ENCODE measurements around the gene RNF39. TPM values are rescaled to one million over a fixed set of nuclear protein-coding genes. Genes with fewer than 3 reads are reported as not detected.
"Not testable (repeated sequence)": the region's sequence is repeated elsewhere in the genome, so short reads cannot be mapped to it uniquely, and the experiment has no call there.

The RNF39 gene
- total and polyA plus RNA-seq, 10 of the 15 experiments (the other 5 are each of a cell fraction or from before 2014, with no cell fraction given): 0.04 to 0.11 TPM; not detected in 8

DNA sequence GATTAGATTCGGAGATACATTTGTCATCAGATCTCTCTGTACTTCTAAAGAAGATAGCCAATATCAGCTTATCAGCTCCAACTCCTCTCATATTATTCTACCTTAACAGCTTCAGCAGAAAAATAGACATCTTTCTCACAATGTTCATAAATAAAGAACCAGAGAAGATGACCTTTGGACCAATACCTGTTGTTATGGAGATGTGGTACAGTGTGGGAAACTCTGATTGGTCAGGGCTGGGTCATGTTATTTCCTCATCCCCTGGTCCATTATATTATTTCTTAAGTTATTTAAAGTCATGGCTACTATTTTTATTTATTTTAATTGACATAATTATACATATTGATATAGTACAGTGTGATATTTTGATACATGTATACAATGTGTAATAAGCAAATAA lies 50.4 kb downstream of the RNF39 start:
- no peaks in the 10 kb centered on the region for H3K4me1 ChIP-seq (ENCODE audit: control insufficient read depth, insufficient read depth, low read length)
- H3K9ac ChIP-seq (ENCODE audit: control insufficient read depth, insufficient read depth, low read length): no peak overlapping the region
- intact Hi-C loops (cut with micrococcal nuclease; ENCODE audit: unreplicated experiment): no loop called here
- H3K4me2 ChIP-seq (ENCODE audit: control insufficient read depth, insufficient read depth): no peak overlapping the region
- BruUV-seq (replicated peaks): no TSS peak
- no peak overlapping the region for H3K27ac ChIP-seq (ENCODE audit: control insufficient read depth, insufficient read depth)
- TF ChIP-seq ZNF24 (IDR thresholded peaks at IDR 0.05) (no peak), SRF (IDR thresholded peaks at IDR 0.05; ENCODE audit: low read depth in 2 of 2, low read length in 2 of 2) (no peak), NFIC (IDR thresholded peaks at IDR 0.05; ENCODE audit: low read depth, low read length) (no peak), RAD21 (IDR thresholded peaks at IDR 0.05; ENCODE audit: insufficient read depth, low read depth, low read length) (no peak), BACH1 (IDR thresholded peaks at IDR 0.05; ENCODE audit: borderline replicate concordance) (no peak), IKZF1 (conservative IDR thresholded peaks at IDR 0.05) (no peak), EED (IDR thresholded peaks at IDR 0.05; ENCODE audit: low read depth) (no peak), TARDBP (IDR thresholded peaks at IDR 0.05; ENCODE audit: borderline replicate concordance) (no peak), CHD1 (IDR thresholded peaks at IDR 0.05; ENCODE audit: low read depth, low read length) (no peak), CBFB (IDR thresholded peaks at IDR 0.05; ENCODE audit: low read depth) (no peak), ZNF207 (IDR thresholded peaks at IDR 0.05; ENCODE audit: borderline replicate concordance) (no peak), ZSCAN29 (IDR thresholded peaks at IDR 0.05) (no peak), POU2F2 (IDR thresholded peaks at IDR 0.05; ENCODE audit: borderline replicate concordance, low read depth, low read length) (no peak), RAD51 (IDR thresholded peaks at IDR 0.05) (no peak), SMAD5 (IDR thresholded peaks at IDR 0.05; ENCODE audit: low read depth) (no peak), JUNB (IDR thresholded peaks at IDR 0.05) (no peak)
- TF ChIP-seq, protein P1, sequence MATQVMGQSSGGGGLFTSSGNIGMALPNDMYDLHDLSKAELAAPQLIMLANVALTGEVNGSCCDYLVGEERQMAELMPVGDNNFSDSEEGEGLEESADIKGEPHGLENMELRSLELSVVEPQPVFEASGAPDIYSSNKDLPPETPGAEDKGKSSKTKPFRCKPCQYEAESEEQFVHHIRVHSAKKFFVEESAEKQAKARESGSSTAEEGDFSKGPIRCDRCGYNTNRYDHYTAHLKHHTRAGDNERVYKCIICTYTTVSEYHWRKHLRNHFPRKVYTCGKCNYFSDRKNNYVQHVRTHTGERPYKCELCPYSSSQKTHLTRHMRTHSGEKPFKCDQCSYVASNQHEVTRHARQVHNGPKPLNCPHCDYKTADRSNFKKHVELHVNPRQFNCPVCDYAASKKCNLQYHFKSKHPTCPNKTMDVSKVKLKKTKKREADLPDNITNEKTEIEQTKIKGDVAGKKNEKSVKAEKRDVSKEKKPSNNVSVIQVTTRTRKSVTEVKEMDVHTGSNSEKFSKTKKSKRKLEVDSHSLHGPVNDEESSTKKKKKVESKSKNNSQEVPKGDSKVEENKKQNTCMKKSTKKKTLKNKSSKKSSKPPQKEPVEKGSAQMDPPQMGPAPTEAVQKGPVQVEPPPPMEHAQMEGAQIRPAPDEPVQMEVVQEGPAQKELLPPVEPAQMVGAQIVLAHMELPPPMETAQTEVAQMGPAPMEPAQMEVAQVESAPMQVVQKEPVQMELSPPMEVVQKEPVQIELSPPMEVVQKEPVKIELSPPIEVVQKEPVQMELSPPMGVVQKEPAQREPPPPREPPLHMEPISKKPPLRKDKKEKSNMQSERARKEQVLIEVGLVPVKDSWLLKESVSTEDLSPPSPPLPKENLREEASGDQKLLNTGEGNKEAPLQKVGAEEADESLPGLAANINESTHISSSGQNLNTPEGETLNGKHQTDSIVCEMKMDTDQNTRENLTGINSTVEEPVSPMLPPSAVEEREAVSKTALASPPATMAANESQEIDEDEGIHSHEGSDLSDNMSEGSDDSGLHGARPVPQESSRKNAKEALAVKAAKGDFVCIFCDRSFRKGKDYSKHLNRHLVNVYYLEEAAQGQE (IDR thresholded peaks at IDR 0.05; ENCODE audit: low read depth, low read length): no peak
- TF ChIP-seq, protein P2, sequence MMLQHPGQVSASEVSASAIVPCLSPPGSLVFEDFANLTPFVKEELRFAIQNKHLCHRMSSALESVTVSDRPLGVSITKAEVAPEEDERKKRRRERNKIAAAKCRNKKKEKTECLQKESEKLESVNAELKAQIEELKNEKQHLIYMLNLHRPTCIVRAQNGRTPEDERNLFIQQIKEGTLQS (IDR thresholded peaks at IDR 0.05; ENCODE audit: borderline replicate concordance, extremely low read depth, low read depth, low read length): no peak
- H3K79me2 ChIP-seq (ENCODE audit: control insufficient read depth, insufficient read depth, low read length): no peaks in the 10 kb centered on the region
- no peaks in the 10 kb centered on the region for H3K27me3 ChIP-seq (replicated peaks in 1 of 2; ENCODE audit: control insufficient read depth in 2 of 2, insufficient read depth in 2 of 2, low read length in 1 of 2)
- H3K36me3 ChIP-seq (ENCODE audit: control insufficient read depth in 2 of 2, insufficient read depth in 2 of 2, low read length in 1 of 2): no peaks in the 10 kb centered on the region; a peak in 1 of 4 replicates
- CTCF ChIA-PET: interaction anchor here (0.7 to 2.3 kb wide), 9 partner anchors 9 to 278 kb away, joined by 3 to 12 read pairs (median 4); no protein-coding TSS in a partner anchor
- FAIRE-seq (no peak), ATAC-seq (no peak), DNase-seq (ENCODE audit: low read depth, low spot score) (no peak)
- POLR2A ChIA-PET: interaction anchor here (0.5 to 0.6 kb wide), 2 partner anchors 10 to 272 kb away, joined by 4 to 7 read pairs; no protein-coding TSS in a partner anchor
- H3K9me3 ChIP-seq (replicated peaks; ENCODE audit: control insufficient read depth, insufficient read depth, low read length): no peaks in the 10 kb centered on the region
- SMC1A ChIA-PET (ENCODE audit: uncharacterized antibody, unreplicated experiment): interaction anchor here (0.7 to 2.4 kb wide), 5 partner anchors 8 to 73 kb away, joined by 3 to 8 read pairs (median 3); no protein-coding TSS in a partner anchor
- H4K20me1 ChIP-seq (ENCODE audit: control insufficient read depth, insufficient read depth): no peaks in the 10 kb centered on the region
- no peak overlapping the region for H2AFZ ChIP-seq (ENCODE audit: control insufficient read depth, low read depth, low read length)
- RAD21 ChIA-PET (ENCODE audit: unreplicated experiment): no interaction called here
- 100% methylated on average over 1 of the region's 1 CpG for WGBS (ENCODE audit: insufficient coverage, insufficient replicate concordance, low lambda C conversion rate, missing lambda C conversion rate)
- in situ Hi-C loops (cut with MboI): no loop called here
- no peak overlapping the region for H3K4me3 ChIP-seq

DNA sequence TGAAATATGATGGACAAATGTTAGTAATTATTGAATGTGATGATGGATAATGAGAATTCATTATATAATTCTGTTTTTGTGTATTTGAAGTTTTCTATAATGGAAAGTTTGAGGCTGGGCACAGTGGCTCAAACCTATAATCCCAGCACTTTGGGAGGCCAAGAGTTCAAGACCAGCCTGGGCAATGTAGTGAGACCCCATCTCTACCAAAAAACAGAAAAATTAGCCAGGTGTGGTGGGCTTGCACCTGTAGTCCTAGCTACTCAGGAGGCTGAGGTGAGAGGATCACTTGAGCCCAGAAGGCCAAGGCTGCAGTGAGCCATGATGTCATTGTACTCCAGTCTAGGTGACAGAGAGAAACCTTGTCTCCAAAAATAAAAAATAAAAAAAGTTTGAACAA lies 52.9 kb downstream of the RNF39 start:
- H3K4me1 ChIP-seq (ENCODE audit: control insufficient read depth, insufficient read depth, low read length); H4K20me1 ChIP-seq (ENCODE audit: control insufficient read depth, insufficient read depth); H3K27ac ChIP-seq (ENCODE audit: control insufficient read depth, insufficient read depth); FAIRE-seq; H3K36me3 ChIP-seq (ENCODE audit: control insufficient read depth in 2 of 2, insufficient read depth in 2 of 2, low read length in 1 of 2); H2AFZ ChIP-seq (ENCODE audit: control insufficient read depth, low read depth, low read length); intact Hi-C loops (cut with micrococcal nuclease; ENCODE audit: unreplicated experiment); DNase-seq (ENCODE audit: low read depth, low spot score); H3K27me3 ChIP-seq (replicated peaks in 1 of 2; ENCODE audit: control insufficient read depth in 2 of 2, insufficient read depth in 2 of 2, low read length in 1 of 2); in situ Hi-C loops (cut with MboI); BruUV-seq (replicated peaks); ATAC-seq; RAD21 ChIA-PET (ENCODE audit: unreplicated experiment); H3K4me3 ChIP-seq; H3K79me2 ChIP-seq (ENCODE audit: control insufficient read depth, insufficient read depth, low read length); POLR2A ChIA-PET; H3K4me2 ChIP-seq (ENCODE audit: control insufficient read depth, insufficient read depth); H3K9ac ChIP-seq (ENCODE audit: control insufficient read depth, insufficient read depth, low read length); H3K9me3 ChIP-seq (replicated peaks; ENCODE audit: control insufficient read depth, insufficient read depth, low read length): not testable (repeated sequence)
- ChIA-PET SMC1A (ENCODE audit: uncharacterized antibody, unreplicated experiment) (interaction anchor here (0.8 to 2.4 kb wide), 3 partner anchors 15 to 148 kb away, joined by 3 to 8 read pairs (median 3); no protein-coding TSS in a partner anchor), CTCF (interaction anchor here (1.2 kb wide), 1 partner anchor 81 kb away, joined by 3 read pairs; no protein-coding TSS in a partner anchor)
